Ascending aorta (tissue), 2 donors: ENCODE results near the gene CARD9. TPM values are rescaled to one million over a fixed set of nuclear protein-coding genes. Genes with fewer than 3 reads are reported as not detected.

Experiments used
- DNase-seq, 2 donors: peaks; one replicate each; pipeline ENCODE4 v3.0.0-alpha.2; 2019; ENCODE audit warnings: low spot score in 2 of 2
- H3K27ac ChIP-seq, 2 donors: fragments of 200-600 bp; sonication (generic); one replicate each; pipeline ENCODE4 v1.5.1; 2016 to 2017; ENCODE audit warnings: mild to moderate bottlenecking in 1 of 2
- H3K27me3 ChIP-seq: fragments of 200-600 bp; sonication (generic); one replicate; pipeline ENCODE4 v1.5.1; 2017
- H3K36me3 ChIP-seq, 2 donors: fragments of 200-600 bp; sonication (generic); one replicate each; pipeline ENCODE4 v1.5.1; 2016
- H3K4me1 ChIP-seq, 2 donors: fragments of 200-600 bp; sonication (generic); one replicate each; pipeline ENCODE4 v1.5.1; 2016 to 2017; ENCODE audit warnings: mild to moderate bottlenecking in 1 of 2
- H3K4me3 ChIP-seq, 2 donors: fragments of 200-600 bp; sonication (generic); one replicate each; pipeline ENCODE4 v1.5.1; 2016 to 2017; ENCODE audit warnings: mild to moderate bottlenecking in 1 of 2
- H3K9me3 ChIP-seq, 2 donors: fragments of 200-600 bp; sonication (generic); one replicate each; pipeline ENCODE4 v1.5.1; 2016
- intact Hi-C: fragments of 100-400 bp; cut with DNase I; formaldehyde crosslinking; loops from one replicate; pipeline ENCODE4 v1.15.1; 2023
- total RNA-seq: library from RNA; depleted of rRNA; stranded (reverse); fragments of >200 nt; gene quantifications from one replicate; pipeline ENCODE4 v1.1.0, GENCODE V29; 2016
- TF ChIP-seq, protein P1 (sequence below), 3 experiments: fragments of 200-600 bp in 2 of 3; fragments of 450-650 bp in 1 of 3; sonication (generic) in 2 of 3; IDR thresholded peaks; one replicate each; pipeline ENCODE4 v1.5.1; 2016 to 2019; ENCODE audit warnings: antibody characterized with exemption in 3 of 3, mild to moderate bottlenecking in 1 of 3, moderate library complexity in 1 of 3

The CARD9 gene
- total RNA-seq, 1 donor from 2014 or later: 0.43 TPM

DNA sequence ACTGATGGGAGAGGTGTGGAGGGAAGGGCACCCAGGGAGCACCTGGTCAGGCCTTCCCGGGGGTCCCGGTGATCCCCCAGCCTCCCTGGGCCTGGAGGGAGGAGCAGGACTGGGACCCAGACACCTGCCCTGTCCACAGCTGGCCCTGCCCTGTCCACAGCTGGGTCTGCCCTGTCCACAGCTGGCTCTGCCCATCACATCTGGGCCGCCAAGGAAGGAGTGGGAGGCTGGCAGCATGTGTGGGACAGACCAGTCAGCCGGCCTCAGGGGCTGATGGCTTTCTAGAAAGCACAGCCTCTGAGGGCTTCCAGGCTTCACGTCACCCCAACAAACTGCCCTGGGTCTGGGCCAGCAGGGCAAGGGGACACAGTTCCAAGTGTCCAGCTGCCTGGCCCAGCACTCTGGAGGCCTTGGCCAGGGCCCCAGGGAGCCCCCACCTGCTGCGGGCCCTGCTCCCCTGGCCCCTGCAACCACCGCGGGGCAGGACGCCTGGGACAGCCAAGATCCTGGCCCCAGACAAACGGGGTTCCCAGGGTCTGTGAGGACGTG is 22.1 kb downstream of the CARD9 start:
- Histone ChIP-seq H3K4me3 (no peak overlapping the region), H3K27ac (no peak overlapping the region), H3K9me3 (no peaks in the 10 kb centered on the region), H3K36me3 (peaks cover 4 to 14% of the 10 kb centered on the region in 2 donors), H3K4me1 (peaks cover 5 to 11% of the 10 kb centered on the region in 2 donors), H3K27me3 (no peaks in the 10 kb centered on the region)
- DNase-seq: no peak
- TF ChIP-seq, protein P1, sequence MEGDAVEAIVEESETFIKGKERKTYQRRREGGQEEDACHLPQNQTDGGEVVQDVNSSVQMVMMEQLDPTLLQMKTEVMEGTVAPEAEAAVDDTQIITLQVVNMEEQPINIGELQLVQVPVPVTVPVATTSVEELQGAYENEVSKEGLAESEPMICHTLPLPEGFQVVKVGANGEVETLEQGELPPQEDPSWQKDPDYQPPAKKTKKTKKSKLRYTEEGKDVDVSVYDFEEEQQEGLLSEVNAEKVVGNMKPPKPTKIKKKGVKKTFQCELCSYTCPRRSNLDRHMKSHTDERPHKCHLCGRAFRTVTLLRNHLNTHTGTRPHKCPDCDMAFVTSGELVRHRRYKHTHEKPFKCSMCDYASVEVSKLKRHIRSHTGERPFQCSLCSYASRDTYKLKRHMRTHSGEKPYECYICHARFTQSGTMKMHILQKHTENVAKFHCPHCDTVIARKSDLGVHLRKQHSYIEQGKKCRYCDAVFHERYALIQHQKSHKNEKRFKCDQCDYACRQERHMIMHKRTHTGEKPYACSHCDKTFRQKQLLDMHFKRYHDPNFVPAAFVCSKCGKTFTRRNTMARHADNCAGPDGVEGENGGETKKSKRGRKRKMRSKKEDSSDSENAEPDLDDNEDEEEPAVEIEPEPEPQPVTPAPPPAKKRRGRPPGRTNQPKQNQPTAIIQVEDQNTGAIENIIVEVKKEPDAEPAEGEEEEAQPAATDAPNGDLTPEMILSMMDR (IDR thresholded peaks at IDR 0.05): no peak
- intact Hi-C loops: no loop called here

DNA sequence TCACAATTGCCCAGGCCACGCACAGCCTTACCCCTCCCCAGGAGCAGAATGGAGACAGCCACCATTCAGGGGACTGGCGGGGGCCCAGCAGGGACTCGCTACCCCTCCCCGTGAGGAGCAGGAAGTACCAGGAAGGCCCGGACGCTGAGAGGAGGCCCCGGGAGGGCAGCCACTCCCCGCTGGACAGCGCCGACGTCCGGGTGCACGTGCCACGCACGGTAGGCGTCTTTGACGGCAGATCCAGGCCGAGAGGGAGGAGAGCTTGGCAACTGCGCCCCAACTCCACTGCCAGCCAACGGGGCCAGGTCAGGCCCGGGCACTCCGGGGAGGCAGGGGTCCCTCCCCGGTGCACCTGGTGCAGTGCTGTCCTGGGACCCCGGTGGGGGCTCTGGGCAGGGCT is 23.9 kb downstream of the CARD9 start:
- intact Hi-C loops: no loop called here
- peaks cover 12 to 23% of the 10 kb centered on the region in 2 donors for H3K4me1 ChIP-seq

DNA sequence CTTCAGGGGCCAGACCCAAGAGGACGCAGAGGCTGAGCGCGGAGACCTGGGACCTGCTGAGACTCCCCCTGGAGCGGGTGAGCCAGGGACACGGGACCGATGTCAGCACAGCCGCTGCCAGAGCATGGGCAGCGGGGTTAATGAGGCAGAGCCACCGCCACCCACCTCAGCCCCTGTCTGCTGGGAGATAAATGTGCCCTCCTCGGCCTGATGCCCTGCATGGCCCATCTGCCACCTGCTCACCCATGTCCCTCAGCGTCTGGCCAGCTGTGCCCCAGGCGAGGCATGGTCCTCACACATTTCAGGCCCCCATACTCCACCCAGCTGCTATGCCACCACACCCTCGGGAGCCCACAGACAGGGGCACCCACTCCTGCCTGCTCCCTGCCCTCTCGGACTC is 24.8 kb downstream of the CARD9 start:
- DNase-seq: no peak
- H3K36me3 ChIP-seq: peaks cover 4 to 12% of the 10 kb centered on the region in 2 donors
- no peaks in the 10 kb centered on the region for H3K27me3 ChIP-seq
- intact Hi-C loops: no loop called here
- H3K4me3 ChIP-seq: no peak overlapping the region
- H3K9me3 ChIP-seq: no peaks in the 10 kb centered on the region
- TF ChIP-seq, protein P1 (IDR thresholded peaks at IDR 0.05): no peak
- H3K27ac ChIP-seq: no peak overlapping the region
- peaks cover 12 to 21% of the 10 kb centered on the region in 2 donors for H3K4me1 ChIP-seq

More for the DNA sequence above, 23.9 kb downstream of the CARD9 start:
- DNase-seq: no peak
- no peaks in the 10 kb centered on the region for H3K27me3 ChIP-seq
- H3K9me3 ChIP-seq: no peaks in the 10 kb centered on the region
- H3K27ac ChIP-seq: no peak overlapping the region
- TF ChIP-seq, protein P1 (IDR thresholded peaks at IDR 0.05): no peak
- H3K36me3 ChIP-seq: peaks cover 4 to 12% of the 10 kb centered on the region in 2 donors
- no peak overlapping the region for H3K4me3 ChIP-seq

DNA sequence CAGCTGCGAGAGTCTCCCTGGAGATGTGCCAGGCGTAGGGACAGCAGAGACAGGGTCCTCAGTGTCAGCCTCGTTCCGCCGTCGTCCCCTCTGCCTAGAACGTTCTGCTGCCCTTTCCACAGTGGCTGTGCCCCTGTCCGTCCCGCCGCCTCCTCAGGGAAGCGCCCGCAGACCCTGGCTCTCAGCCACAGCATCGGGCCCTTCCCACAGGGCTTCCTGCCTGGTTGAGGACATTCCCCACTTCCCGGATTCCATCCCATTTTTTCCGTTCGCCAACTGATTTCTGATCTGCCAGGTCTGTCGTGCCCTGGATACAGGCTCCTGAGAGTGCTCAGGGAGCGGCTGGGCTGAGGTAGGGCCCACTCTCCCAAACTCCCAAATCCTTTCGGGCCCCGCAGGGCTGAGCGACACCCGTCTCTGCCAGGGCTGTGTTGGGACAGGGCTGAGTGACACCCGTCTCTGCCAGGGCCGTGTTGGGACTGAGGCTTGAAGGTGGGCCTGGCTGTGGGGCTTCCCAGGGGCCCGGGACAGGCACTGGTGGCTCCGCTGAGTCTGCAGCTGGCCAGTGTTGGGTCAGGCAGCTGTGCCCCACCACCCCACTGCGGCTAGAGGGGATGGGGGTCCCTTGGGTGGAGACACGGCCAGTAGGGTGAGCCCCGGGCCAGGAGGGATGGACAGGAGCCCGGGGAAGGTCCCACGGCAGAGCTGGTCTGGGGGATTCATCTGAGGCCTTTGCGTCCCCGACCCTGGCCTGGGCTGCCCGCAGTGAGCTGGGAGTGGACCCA is 25.8 kb downstream of the CARD9 start:
- no peaks in the 10 kb centered on the region for H3K9me3 ChIP-seq
- H3K36me3 ChIP-seq: peaks cover 4 to 12% of the 10 kb centered on the region in 2 donors
- no peaks in the 10 kb centered on the region for H3K27me3 ChIP-seq
- DNase-seq: no peak
- TF ChIP-seq, protein P1 (IDR thresholded peaks at IDR 0.05): no peak
- peak overlapping the region in 1 of 2 donors; percentile 7 for H3K27ac ChIP-seq
- H3K4me3 ChIP-seq: peak overlapping the region in 1 of 2 donors; percentile 55
- intact Hi-C loops: no loop called here
- H3K4me1 ChIP-seq: peaks cover 15 to 21% of the 10 kb centered on the region in 2 donors

DNA sequence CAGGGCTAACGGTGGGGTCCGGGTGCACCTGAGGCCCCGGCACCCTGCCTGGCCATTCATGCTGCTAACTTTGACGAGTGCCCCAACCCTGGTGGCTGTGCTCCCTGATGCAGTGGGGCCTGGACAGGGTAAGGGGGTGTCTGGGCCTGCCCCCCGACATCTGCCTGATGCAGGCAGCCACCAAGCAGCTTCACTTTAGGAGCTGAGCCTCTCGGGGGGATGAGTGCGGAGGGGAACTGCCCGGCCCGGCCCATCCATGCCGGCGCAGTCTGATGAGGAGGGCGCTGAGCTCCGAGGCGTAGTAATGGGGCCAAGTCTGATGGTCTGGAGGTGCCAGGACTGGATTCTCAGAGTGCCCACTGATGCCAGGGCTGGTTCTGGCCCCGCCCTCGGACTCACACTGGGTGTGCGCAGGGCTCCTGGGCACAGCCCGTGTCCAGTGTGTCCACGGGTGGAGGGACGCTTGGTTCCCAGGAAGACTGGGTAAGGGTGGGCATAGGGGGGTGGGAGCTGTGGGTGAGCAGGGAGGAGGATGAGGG is 26.5 kb downstream of the CARD9 start:
- Histone ChIP-seq H3K27me3 (no peaks in the 10 kb centered on the region), H3K27ac (peak overlapping the region in 1 of 2 donors; percentile 7), H3K4me1 (peaks cover 15 to 26% of the 10 kb centered on the region in 2 donors), H3K4me3 (peak overlapping the region in 1 of 2 donors; percentile 55), H3K36me3 (peaks cover 4 to 12% of the 10 kb centered on the region in 2 donors), H3K9me3 (no peaks in the 10 kb centered on the region)
- intact Hi-C loops: no loop called here
- no peak for DNase-seq
- TF ChIP-seq, protein P1 (IDR thresholded peaks at IDR 0.05): no peak
